GM06990 (cell line): ENCODE results near the gene ABCA12.
A peak's percentile ranks its signal among the peaks of the same experiment; 100 is the strongest.

Experiments used
- DNase-seq: peaks from one replicate; pipeline ENCODE4 v3.0.0-alpha.2; 2011; ENCODE audit not compliant: insufficient read length; ENCODE audit errors: extremely low read depth
- H3K27me3 ChIP-seq: replicated peaks from 2 replicates; pipeline ENCODE4 v1.6.0; 2011; ENCODE audit warnings: low read length; ENCODE audit not compliant: control insufficient read depth, insufficient read depth
- H3K36me3 ChIP-seq: 2 replicates; pipeline ENCODE4 v1.5.1; 2011; ENCODE audit warnings: low read length; ENCODE audit not compliant: control insufficient read depth, insufficient read depth
- H3K4me3 ChIP-seq: replicated peaks from 2 replicates; pipeline ENCODE4 v1.5.1; 2011; ENCODE audit warnings: low read depth, mild to moderate bottlenecking, control low read depth, low read length
- CTCF ChIP-seq: IDR thresholded peaks from 2 replicates; pipeline ENCODE4 v1.5.1; 2011; ENCODE audit warnings: low read length, control low read depth, mild to moderate bottlenecking, inconsistent platforms; ENCODE audit not compliant: insufficient read depth, poor library complexity, severe bottlenecking

The ABCA12 gene

GRCh38 chr2:215010390-215010789, 128.0 kb downstream of the ABCA12 start:
- Histone ChIP-seq H3K27me3 (no peaks in the 10 kb centered on the region), H3K36me3 (no peaks in the 10 kb centered on the region), H3K4me3 (no peak overlapping the region)
- TF ChIP-seq CTCF = no peak
- DNase-seq = no peak

GRCh38 chr2:215003001-215003400, 135.4 kb downstream of the ABCA12 start:
- H3K4me3 ChIP-seq = no peak overlapping the region
- H3K27me3 ChIP-seq = no peaks in the 10 kb centered on the region
- no peak for TF ChIP-seq CTCF
- no peak for DNase-seq
- no peaks in the 10 kb centered on the region for H3K36me3 ChIP-seq

GRCh38 chr2:215002500-215002899, 135.9 kb downstream of the ABCA12 start:
- no peaks in the 10 kb centered on the region for H3K36me3 ChIP-seq
- no peaks in the 10 kb centered on the region for H3K27me3 ChIP-seq
- no peak overlapping the region for H3K4me3 ChIP-seq
- no peak for DNase-seq
- TF ChIP-seq CTCF = peak; percentile 60

GRCh38 chr2:215000721-215001120, 137.7 kb downstream of the ABCA12 start:
- no peak for TF ChIP-seq CTCF
- Histone ChIP-seq H3K36me3 (no peaks in the 10 kb centered on the region), H3K27me3 (no peaks in the 10 kb centered on the region), H3K4me3 (no peak overlapping the region)
- no peak for DNase-seq

GRCh38 chr2:214995926-214996670, 142.3 kb downstream of the ABCA12 start:
- no peak overlapping the region for H3K4me3 ChIP-seq
- TF ChIP-seq CTCF = no peak

More at GRCh38 chr2:214995926-214996670, 142.3 kb downstream of the ABCA12 start:
- peak; percentile 48 for DNase-seq
- no peaks in the 10 kb centered on the region for H3K27me3 ChIP-seq
- no peaks in the 10 kb centered on the region for H3K36me3 ChIP-seq
